NCI-H1417 (cell line): ENCODE results near the gene ASPRV1.
"Not testable (repeated sequence)": the region's sequence is repeated elsewhere in the genome, so short reads cannot be mapped to it uniquely, and the experiment has no call there.

Experiments
- DNase-seq, 3 experiments: peaks; one replicate each; lab custom pipeline; 2025; lab: John Stamatoyannopoulos, UW

The ASPRV1 gene

DNA sequence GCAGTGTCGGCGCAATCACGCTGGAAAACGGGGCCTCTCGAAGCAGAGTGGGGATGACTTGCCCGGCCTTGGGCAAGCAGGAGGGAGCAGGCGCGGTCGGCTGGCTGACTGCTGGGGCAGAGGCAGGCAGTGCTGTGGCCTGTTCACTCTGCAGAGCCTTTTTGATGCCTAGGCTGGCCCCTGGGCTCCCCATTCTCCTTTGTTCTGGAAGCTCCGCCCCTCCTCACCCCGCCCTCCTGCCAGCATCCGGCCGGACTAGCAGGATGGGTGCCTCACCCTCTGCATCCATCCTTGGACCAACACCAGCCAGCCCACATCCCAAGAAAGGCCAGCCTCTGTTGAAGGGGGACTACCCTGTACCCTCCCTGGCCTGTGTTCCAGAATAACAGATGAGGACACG is at the start of gene ASPRV1:
TSS of gene ASPRV1 (minus strand) at position 136 of the 400 bp plus-strand sequence. CDS start 195 bp downstream, outside the sequence.
- no peak for DNase-seq

DNA sequence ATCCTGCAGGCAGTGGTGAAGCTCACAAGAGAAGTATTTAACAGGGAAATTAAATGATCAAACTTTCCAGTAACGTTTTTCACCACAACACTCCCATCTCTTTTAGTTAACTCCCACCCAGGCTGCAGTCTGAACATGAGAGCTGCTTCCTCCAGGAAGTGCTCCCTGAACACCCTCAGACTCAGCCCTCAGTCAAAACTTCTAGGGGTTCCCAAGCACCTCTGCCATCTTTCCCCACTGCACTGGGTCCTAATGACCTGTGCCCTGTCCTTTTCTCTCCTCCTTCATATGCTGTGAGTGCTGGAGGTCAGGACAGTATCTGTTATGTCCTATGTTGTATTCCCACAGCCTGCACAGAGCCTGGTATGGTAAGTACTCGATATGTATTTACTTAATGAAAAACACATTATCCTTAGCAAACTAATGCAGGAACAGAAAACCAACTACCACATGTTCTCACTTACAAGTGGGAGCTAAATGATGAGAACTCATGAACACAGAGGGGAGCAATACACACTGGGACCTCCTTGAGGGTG is 49.2 kb upstream of the ASPRV1 start:
- DNase-seq, result no peak

DNA sequence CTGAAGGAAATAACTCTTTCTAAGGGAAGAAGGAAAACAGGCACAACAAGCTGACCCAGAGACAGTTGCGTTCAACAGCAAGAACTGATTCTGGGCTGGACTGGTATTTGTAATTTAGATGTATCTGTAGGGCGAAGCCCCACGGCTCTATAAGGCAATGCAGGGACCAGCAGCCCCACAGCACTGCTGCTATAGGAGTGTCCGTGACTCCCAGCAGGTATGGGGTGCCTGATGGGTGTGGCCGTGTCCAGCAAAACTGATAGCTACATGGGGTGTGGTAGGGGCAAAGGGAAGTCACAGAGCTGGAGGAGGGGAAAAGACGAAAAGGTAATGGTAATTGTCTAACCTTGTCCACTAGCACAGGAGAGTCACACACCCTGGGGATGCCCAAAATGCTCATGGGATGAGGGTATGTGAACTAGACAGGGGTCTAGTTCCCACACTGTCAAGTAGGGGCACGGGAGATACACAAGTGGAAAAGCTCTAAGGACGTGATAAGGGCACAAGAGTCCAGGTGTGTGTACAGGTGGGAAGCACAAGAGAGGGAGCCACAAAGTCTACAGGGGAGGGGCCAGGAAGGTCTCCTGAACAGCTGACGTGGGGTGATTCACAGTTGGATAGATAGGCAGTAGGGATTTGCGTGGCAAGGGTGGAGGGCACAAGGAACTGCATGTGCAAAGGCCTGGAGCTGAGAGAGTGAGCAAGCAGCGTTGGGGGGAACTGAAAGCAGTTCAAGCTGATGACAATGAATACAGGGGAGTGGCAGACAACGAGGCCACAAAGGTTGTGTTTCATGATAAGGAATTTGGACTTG is 48.5 kb upstream of the ASPRV1 start:
- DNase-seq, result peak in 2 of 3 experiments; percentile 10

DNA sequence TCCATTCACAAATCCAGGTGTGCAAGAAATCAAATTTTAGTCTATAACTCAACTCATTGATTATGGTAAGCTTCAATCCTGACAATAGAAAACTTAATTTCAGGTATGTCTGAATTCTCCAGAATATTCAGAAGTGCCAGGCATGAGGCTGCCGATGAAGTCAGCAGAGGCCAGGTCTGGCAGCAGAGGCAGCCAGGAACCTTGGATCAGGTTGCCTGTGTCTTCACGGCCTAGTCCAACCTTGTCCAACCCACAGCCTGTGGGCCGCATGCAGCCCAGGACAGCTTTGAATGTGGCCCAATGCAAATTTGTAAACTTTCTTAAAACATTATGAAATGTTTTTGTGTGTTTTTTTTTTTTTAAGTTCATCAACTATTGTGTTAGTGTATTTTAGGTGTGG is 46.9 kb upstream of the ASPRV1 start:
- no peak for DNase-seq

DNA sequence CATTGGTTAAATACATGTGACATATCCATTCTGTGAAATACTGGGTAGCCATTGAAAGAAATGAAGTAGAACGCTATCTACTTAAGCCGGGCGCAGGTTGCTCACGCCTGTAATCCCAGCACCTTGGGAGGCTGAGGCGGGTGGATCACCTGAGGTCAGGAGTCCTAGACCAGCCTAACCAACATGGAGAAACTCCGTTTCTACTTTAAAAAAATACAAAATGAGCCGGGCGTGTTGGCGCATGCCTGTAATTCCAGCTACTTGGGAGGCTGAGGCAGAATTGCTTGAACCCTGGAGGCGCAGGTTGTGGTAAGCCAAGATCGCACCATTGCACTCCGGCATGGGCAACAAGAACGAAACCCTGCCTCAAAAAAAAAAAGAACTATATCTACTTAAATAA is 45.7 kb upstream of the ASPRV1 start:
- DNase-seq, result no peak

DNA sequence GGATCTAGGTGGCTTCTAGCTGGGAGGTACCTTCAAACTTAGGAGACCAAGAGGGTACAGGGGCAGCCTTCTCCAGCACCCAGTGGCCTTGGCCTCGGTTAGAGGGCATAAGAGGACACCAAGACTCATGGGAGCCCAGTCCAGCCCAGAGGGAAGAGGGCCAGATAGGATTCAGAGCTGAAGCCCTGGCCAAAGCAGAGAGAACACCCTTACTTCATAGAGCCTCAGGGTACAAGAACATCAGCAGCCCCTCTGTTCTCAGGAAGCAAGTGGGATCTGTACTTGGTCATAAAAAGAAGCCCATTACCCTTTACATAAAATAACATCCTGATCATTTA is 45.0 kb upstream of the ASPRV1 start:
- DNase-seq, result no peak

DNA sequence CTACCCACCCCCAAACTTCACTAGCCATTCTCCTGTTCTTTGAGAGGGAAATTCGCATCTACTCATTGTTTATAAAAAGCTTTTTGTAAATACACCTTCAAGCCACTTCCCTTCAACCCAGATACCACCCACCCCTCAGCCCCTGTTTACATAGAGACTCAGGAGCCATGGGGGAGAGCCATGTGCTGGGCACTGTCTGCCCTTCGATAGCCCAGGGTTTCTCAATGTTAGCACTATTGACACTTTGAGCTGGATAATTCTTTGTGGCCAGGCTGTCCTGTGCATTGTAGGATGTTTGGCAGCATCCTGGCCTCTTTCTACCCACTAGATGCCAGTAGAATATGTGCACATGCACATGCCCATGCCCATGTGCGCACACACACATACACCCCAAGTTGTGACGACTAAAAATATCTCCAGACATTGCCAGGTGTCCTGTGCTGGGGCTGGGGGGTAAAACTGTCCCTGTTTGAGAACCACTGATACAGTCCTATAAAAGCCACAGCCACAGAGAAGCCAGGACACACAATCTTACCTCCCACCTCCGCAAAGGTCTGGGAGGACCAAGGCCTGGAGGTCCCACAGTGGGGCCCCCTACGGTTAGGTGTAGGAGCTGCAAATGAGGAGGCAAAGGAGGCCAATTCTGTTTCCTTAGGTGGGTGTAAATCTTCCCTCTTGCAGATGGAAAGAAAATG is 44.5 kb upstream of the ASPRV1 start:
- no peak for DNase-seq

DNA sequence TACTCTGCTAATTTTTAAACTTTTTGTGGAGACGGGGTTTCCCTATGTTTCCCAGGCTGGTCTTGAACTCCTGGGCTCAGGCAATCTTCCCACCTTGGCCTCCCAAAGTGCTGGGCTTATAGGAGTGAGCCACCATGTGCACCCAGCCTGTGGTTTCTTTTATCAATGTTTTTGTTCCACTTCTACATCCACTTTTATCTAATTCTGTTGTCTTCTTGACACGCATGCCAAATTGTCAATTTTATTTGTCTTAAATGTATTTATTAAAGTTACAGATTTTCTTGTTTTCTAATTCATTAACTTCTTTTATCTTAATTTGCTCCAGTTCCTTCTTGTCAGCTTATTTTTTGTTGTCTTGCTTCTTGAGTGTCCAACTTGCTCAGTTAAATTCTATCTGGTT is 43.8 kb upstream of the ASPRV1 start:
- no peak for DNase-seq

DNA sequence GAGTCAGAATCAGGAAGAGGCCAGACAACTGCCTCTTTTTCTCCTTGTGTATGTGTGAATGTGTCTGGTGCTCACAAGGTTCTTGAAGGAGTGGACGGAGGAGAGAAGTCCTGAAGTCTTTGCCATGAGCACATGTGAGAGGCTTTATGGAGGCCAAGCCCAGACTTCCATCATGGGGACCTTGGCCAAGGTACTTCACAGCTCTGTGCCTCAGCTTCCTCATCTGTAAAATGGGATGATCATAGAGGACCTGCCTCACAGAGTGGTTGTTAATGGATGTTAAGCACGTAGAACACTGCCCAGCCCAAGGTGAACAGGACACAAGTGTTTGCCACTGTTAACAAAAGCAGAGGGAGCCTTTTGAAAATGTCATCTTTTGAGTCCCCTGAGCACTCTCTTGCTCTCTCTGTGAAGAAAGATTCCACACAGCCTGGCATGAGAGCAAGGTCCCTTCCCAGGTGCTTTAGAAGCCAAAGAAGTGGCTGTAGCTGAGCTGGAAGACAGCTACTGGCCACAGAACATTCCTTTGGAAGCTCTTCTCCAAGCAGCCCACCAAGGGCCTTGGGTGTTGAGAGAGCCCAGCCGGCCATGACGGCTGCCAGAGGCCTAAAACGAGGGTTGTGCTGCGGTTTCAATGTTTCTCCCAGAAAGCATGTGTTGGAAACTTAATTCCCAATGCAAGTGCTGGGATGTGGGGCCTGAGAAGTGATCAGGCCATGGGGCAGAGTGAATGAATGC is 41.8 kb upstream of the ASPRV1 start:
- DNase-seq, result no peak

DNA sequence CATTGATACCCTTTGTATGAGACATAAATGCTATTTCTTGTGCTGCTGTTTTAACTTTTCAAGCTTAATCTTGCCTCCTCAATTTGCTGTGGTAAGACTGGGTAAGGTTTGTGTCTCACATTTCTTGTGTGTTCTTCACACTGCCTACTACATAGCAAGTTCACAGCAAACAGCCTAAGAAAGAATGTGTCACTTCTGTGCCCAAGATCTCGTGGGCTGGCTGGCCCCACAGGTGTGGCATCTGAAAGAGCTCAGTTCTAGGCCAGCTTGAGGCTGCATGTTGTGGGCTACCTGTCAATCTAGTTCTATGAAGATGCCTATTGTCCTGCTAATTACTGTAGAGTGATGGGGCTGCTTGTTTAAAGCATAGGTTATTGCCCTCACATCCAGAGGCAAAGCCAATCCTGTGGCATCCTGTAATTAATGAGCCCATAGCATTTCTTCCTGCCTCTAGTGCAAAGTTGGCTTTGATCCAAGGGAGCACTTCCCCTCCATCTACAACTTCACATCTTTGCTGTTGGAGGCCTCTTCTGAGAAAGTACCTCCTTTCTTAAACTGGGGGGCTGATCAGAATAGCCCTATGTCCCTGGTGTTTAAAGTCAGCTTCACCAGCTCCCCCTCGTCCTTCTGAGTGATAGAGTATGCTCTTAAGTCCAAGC is 40.9 kb upstream of the ASPRV1 start:
- DNase-seq, result peak in 2 of 3 experiments; percentile 17 to 68

DNA sequence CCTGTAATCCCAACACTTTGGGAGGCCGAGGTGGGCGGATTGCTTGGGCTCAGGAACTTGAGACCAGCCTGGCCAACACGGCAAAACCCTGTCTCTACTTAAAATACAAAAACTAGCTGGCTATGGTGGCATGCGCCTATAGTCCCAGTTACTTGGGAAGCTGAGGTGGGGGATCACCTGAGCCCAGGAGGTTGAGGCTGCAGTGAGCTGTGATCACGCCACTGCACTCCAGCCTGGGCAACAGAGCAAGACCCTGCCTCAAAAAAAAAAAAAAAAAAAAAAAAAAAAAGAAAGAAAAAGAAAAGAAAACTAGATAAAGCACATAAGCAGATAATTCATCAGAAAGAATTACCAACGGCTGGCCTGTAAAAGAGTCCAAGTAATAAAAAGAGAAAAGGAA is 39.1 kb upstream of the ASPRV1 start:
- DNase-seq, result not testable (repeated sequence)

DNA sequence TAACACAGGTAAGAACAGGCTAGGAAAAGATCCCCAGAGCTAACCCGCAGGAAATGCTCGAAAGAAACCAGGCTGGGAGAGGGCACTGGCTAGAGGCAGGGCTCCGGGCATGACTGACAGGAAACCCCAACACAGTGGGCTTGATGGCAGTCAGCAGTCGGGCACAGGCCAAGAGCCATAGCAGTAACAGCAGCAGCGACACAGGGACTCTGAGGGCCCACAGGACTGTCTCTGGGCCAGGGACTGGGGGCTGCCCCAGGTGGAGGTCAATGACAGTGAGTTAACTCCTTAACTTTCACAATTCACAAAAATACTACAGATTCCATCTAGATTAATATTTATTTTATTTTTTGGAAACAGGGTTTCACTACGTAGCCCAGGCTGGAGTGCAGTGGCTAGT is 37.3 kb upstream of the ASPRV1 start:
- no peak for DNase-seq

DNA sequence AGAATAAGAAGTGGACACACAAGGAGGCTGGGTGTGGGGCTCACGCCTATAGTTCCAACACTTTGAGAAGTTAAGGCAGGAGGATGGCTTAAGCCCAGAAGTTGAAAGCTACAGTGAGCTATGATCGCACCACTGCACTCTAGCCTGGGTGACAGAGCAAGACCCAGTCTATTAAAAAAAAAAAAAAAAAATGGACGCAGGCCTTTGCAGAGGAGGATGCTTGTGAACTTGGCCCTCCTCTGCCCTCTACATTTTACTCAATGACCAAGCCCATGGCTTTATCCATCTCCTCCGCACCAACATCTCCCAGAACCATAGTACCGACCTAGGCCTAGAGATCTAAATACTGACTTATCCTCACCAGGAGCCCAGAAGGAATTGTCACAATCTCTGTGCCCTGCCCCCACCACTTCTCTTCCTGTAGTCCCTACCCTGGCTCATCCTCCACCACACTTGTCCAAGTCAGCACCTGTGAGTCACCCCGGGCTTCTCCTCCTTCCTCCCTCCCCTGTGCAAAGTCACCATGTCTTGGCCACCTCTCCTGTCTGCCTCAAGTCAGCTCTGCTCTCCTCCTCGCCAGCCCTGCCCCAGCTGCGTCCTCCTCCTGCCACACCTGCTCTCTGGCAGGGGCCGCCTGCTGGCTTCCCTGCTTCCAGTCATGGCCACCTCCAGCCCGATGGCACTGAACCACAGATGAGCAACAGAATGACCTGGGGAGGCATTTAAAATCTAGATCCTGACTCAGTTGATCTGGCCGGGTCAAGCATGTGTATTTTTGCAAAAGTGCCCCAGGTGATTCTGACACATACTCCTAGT is 35.8 kb upstream of the ASPRV1 start:
- no peak for DNase-seq

DNA sequence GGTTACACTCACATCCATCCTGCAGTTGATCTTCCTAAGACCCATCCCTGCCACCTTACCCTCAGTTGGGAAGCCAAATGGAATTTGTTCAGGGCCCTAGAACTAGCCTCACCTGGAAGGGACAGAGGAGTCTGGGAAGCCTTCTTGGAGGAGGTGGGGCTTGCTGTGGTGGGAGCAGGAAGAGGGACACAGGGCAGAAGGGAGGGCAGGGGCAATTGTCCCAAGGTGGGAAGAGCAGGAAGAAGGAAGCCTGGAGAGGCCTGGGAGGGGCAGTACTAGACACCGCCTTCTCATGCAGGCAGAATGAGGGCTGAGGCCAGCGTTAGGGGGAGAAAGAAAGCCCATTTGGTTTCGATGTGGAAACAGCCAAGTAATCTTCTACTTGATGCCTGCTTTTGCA is 34.1 kb upstream of the ASPRV1 start:
- DNase-seq, result no peak

DNA sequence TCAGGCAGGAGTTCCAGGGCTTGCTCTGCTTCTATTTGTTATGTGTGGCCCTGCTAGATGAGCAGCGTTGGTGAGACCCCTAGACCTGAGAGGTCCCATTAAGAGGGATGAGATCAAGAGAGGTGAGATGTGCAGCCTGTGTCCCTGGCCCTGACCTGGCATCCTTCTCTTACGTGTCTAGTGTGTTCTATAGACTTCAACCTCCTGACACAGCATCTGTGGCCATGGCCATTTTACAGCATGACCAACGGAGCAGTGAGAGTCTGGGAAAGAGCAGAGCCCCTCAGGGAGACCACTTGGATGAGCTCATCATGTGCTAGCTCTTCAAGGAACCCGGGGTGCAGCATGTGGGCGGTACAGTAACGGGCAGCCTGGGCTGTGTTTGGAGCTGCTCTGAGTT is 32.7 kb upstream of the ASPRV1 start:
- no peak for DNase-seq

DNA sequence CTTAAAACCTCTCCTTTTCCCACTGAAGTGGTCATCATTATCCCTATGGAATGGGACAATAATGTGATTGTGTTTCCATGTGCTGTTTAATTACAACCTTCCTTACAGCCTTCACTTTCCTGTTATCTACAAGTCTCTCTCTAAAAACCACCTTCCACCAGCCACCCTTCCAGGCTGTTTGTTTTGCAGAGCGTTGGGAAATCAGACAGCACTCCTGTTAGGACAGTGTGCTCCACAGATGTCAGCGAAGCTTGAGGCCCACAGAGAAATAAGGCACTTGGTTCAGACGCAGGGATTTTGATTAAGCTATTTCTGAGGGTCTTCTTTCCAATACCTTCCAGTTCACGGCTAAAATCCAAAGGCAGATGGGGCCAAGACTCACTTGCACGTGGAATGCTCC is 32.3 kb upstream of the ASPRV1 start:
- no peak for DNase-seq

DNA sequence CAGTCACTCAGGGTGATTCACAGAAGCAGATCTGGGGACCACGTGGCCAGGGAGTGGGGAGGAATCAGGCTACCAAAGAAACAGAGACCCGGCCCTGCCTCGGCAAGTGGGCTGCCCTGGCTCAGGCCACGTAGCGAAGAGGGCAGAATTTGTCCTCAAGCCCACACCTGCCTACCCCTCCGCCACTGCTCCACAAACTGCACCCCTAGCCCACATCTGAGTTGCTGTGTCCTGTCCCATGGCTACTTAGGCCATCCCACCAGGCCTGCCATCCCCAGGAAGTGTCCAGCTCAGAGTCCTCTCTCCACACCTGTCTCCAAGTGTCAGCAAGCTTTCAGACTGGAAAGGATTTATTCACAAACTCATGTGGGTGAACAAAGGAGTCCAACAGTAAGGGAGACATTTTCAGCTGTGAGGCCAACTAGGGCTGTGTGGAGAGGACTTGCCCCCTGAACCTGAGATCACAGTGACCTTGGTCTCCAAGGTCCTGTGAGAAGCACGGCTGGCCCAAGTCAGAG is 31.7 kb upstream of the ASPRV1 start:
- DNase-seq, result no peak

DNA sequence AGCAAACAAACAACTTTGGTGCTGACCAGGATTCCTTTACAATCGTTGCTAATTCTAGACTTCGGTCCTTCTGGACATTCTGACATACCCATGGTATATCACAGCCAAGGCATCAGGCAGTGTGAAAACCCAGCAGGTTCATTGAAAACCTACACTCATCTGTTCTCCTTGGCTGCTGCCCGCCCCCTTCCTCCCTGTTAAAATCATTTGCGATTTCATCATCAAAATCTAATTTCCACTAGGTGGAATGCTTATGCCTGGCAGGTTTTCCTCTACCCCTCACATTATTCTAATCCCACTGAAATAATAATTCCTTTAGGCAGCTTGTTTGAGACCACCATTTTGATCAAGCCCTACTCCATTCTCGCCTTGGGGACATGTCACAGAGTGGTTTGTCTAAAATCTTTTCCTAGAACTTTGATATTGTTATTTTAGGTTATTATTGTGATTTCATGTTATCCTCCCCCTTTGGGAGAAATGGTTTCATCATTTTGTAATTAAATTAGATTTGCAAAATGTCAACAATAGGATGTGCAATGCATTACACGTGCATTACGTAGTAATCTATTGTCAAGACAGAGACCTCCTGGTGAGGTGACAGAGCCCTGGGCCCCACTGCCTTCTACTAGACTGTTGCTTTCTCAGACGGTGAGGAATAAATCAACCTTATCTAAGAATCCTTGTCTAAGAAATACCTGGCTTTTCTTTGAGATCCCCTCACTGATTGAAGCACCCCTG is 31.0 kb upstream of the ASPRV1 start:
- DNase-seq, result no peak

DNA sequence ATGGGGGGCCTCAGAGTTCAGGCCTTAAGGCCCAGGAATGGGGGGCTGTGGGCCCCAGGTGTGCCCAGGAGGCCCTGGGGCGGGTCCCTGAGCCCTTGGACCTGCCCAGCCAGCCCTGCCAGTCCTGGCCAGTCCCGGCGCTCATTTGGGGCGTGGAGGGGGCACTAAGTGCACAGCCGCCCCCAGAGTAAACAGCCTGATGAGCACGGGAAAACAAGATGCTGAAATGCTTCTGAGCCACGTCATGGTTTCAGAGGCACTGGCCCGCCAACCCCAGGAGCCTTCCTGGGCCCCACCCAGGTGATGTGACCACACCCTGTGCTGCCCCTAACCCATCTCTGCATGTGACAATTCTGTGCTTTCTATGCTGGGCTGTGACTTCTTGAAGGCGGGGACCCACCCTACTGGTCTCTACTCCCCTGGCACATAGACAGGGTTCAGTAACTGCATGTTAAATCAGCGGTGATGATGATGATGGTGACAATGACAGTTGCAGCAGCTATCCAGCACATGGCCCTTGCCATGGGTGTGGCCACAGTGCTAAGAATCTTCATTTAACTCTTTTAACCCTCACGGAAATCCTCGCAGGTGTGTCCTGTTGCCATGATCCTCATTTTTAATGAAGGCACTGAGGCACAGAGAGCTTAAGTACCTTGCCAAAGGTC is 28.1 kb upstream of the ASPRV1 start:
- no peak for DNase-seq

DNA sequence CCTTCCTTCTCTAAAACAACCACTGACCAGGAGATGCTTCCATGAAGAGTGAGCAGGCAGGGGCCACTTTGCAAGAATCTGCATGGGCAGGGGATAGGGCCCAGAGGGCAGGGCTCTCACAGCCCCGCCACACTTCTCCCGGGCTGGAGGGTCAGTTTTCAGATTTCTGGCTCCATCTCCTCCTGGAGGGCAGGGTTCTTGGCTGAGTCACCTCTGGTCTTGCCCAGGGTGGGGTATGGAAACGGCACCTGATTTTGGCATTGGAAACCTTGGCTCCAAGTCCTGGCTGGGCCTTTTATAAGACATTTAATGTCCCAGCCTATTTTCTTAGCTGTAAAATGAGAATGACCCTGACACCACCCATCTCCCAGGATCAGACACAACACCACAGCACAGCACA is 27.6 kb upstream of the ASPRV1 start:
- DNase-seq, result no peak
